PC-9 (cell line): ENCODE results near the gene FAM25C. TPM values are rescaled to one million over a fixed set of nuclear protein-coding genes. Genes with fewer than 3 reads are reported as not detected.
"Not testable (repeated sequence)": the region's sequence is repeated elsewhere in the genome, so short reads cannot be mapped to it uniquely, and the experiment has no call there.

ENCODE experiments used
- BruUV-seq: library from RNA; stranded (reverse); fragments of 400-500 nt; replicated peaks from 2 replicates; lab custom pipeline; 2021; lab: Mats Ljungman, UMichigan
- CTCF ChIA-PET: fragments of 300-600 bp; sonication (Branson Sonifier 250); formaldehyde crosslinking; loops from one replicate; lab custom pipeline; 2022; ENCODE audit warnings: antibody characterized with exemption; lab: Charles Lee
- POLR2A ChIA-PET: fragments of 300-600 bp; sonication (Branson Sonifier 250); formaldehyde crosslinking; loops from one replicate; lab custom pipeline; 2022; ENCODE audit warnings: antibody characterized with exemption; ENCODE audit not compliant: unreplicated experiment; lab: Charles Lee
- DNase-seq, 2 experiments: peaks; one replicate each; pipeline versions ENCODE4 v3.0.0 to v3.0.0-alpha.2; 2015 to 2022; ENCODE audit warnings: mixed read lengths in 1 of 2
- H2AFZ ChIP-seq: fragments of 200-600 bp; sonication (generic); 2 replicates; pipeline ENCODE4 v1.8.1; 2017; ENCODE audit warnings: antibody characterized with exemption
- H3F3A ChIP-seq: fragments of 200-600 bp; sonication (generic); 2 replicates; pipeline ENCODE4 v1.8.1; 2017; ENCODE audit warnings: antibody characterized with exemption, mild to moderate bottlenecking, low read depth; ENCODE audit not compliant: insufficient read depth
- H3K27ac ChIP-seq: fragments of 200-600 bp; sonication (generic); 2 replicates; pipeline ENCODE4 v1.6.1; 2016; ENCODE audit warnings: mixed run types
- H3K27me3 ChIP-seq: fragments of 200-600 bp; sonication (generic); 2 replicates; pipeline ENCODE4 v1.6.1; 2016; ENCODE audit warnings: low read depth, mixed run types; ENCODE audit not compliant: insufficient read depth
- H3K36me3 ChIP-seq: fragments of 200-600 bp; sonication (generic); 2 replicates; pipeline ENCODE4 v1.6.1; 2016; ENCODE audit warnings: low read depth, mixed run types
- H3K4me1 ChIP-seq: fragments of 200-600 bp; sonication (generic); replicated peaks from 2 replicates; pipeline ENCODE4 v1.6.1; 2016; ENCODE audit warnings: mixed run types; ENCODE audit not compliant: insufficient read depth
- H3K4me2 ChIP-seq: fragments of 200-600 bp; sonication (generic); 2 replicates; pipeline ENCODE4 v1.6.1; 2017; ENCODE audit warnings: mixed run types
- H3K4me3 ChIP-seq: fragments of 200-600 bp; sonication (generic); 2 replicates; pipeline ENCODE4 v1.6.1; 2016; ENCODE audit warnings: mixed run types
- H3K79me2 ChIP-seq: fragments of 200-600 bp; sonication (generic); 2 replicates; pipeline ENCODE4 v1.6.1; 2017; ENCODE audit warnings: low read depth, mixed run types
- H3K9me2 ChIP-seq: fragments of 200-600 bp; sonication (generic); 2 replicates; pipeline ENCODE4 v1.8.1; 2017; ENCODE audit warnings: mild to moderate bottlenecking; ENCODE audit not compliant: insufficient read depth
- H3K9me3 ChIP-seq: fragments of 200-600 bp; sonication (generic); 2 replicates; pipeline ENCODE4 v1.8.1; 2016; ENCODE audit warnings: low read depth; ENCODE audit not compliant: insufficient read depth
- H4K20me1 ChIP-seq: fragments of 200-600 bp; sonication (generic); 2 replicates; pipeline ENCODE4 v1.8.1; 2017; ENCODE audit not compliant: insufficient read depth
- intact Hi-C: fragments of 100-400 bp; cut with micrococcal nuclease; formaldehyde crosslinking; loops from one replicate; pipeline ENCODE4 v1.10.0; 2022; ENCODE audit not compliant: unreplicated experiment
- total RNA-seq: library from RNA; stranded (reverse); gene quantifications from 2 replicates; pipeline ENCODE4 v1.2.3, GENCODE V29; 2021

FAM25C gene
- total RNA-seq, 1 experiment from 2014 or later = not detected

GRCh38 chr10:47960699-47961098 lies 38.9 kb downstream of the FAM25C start:
- BruUV-seq, H3K9me2 ChIP-seq, intact Hi-C loops, H3K27ac ChIP-seq, H3K27me3 ChIP-seq, H2AFZ ChIP-seq, H3K79me2 ChIP-seq, H3K4me2 ChIP-seq, H3K36me3 ChIP-seq, H3K4me3 ChIP-seq, H3F3A ChIP-seq, H3K4me1 ChIP-seq, H3K9me3 ChIP-seq, DNase-seq, H4K20me1 ChIP-seq, POLR2A ChIA-PET, CTCF ChIA-PET: not testable (repeated sequence)

- POLR2A ChIA-PET, DNase-seq, H3K4me3 ChIP-seq, H3K27ac ChIP-seq, H3F3A ChIP-seq, H3K4me1 ChIP-seq, H2AFZ ChIP-seq, H3K9me2 ChIP-seq, H3K9me3 ChIP-seq, H3K36me3 ChIP-seq, BruUV-seq, H3K4me2 ChIP-seq, CTCF ChIA-PET, H3K27me3 ChIP-seq, H4K20me1 ChIP-seq, H3K79me2 ChIP-seq, intact Hi-C loops: not testable (repeated sequence)
Measured at GRCh38 chr10:47959677-47960076, 39.9 kb downstream of the FAM25C start.

GRCh38 chr10:47957158-47957557 lies 42.4 kb downstream of the FAM25C start:
- H3K9me3 ChIP-seq, intact Hi-C loops, H3K27ac ChIP-seq, H3K79me2 ChIP-seq, H3K4me3 ChIP-seq, H3K9me2 ChIP-seq, POLR2A ChIA-PET, H2AFZ ChIP-seq, H3K4me1 ChIP-seq, H3F3A ChIP-seq, H4K20me1 ChIP-seq, H3K36me3 ChIP-seq, CTCF ChIA-PET, H3K27me3 ChIP-seq, DNase-seq, H3K4me2 ChIP-seq, BruUV-seq: not testable (repeated sequence)

- DNase-seq, H3F3A ChIP-seq, H3K9me2 ChIP-seq, H2AFZ ChIP-seq, H3K36me3 ChIP-seq, H3K4me3 ChIP-seq, H3K27ac ChIP-seq, H3K27me3 ChIP-seq, intact Hi-C loops, CTCF ChIA-PET, BruUV-seq, H4K20me1 ChIP-seq, H3K9me3 ChIP-seq, H3K4me2 ChIP-seq, H3K79me2 ChIP-seq, POLR2A ChIA-PET, H3K4me1 ChIP-seq: not testable (repeated sequence)
Measured at GRCh38 chr10:47947424-47947823, 52.2 kb downstream of the FAM25C start.

Other genes starting within 250 kb of the FAM25C start
- 0.94 and 1.1 TPM in 2 replicates for gene SYT15B, start 236.2 kb downstream of the FAM25C start, total RNA-seq
- not detected in 2 replicates for gene NPY4R2, start 81.1 kb downstream of the FAM25C start, total RNA-seq